BE2C (cell line): ENCODE results near the gene TMEM225B.

Source experiments
- DNase-seq: peaks from one replicate; pipeline ENCODE4 v3.0.0-alpha.2; 2020
- H3K27me3 ChIP-seq: fragments of 250-450 bp; sonication (Bioruptor Pico); 2 replicates; pipeline ENCODE4 v1.5.1; 2020; ENCODE audit warnings: mild to moderate bottlenecking
- H3K36me3 ChIP-seq: fragments of 250-450 bp; sonication (Bioruptor Pico); 2 replicates; pipeline ENCODE4 v1.5.1; 2020; ENCODE audit warnings: mild to moderate bottlenecking
- H3K4me1 ChIP-seq: fragments of 250-450 bp; sonication (Bioruptor Pico); 2 replicates; pipeline ENCODE4 v1.5.1; 2020
- H3K4me3 ChIP-seq: 2 replicates; pipeline ENCODE4 v1.5.1; 2011; ENCODE audit warnings: low read depth, low read length
- H3K9me3 ChIP-seq: fragments of 250-450 bp; sonication (Bioruptor Pico); 2 replicates; pipeline ENCODE4 v1.5.1; 2020
- TF ChIP-seq, protein P1 (sequence below): IDR thresholded peaks from 2 replicates; pipeline ENCODE4 v1.5.1; 2012; ENCODE audit warnings: mild to moderate bottlenecking, low read depth, low read length

TMEM225B gene

DNA sequence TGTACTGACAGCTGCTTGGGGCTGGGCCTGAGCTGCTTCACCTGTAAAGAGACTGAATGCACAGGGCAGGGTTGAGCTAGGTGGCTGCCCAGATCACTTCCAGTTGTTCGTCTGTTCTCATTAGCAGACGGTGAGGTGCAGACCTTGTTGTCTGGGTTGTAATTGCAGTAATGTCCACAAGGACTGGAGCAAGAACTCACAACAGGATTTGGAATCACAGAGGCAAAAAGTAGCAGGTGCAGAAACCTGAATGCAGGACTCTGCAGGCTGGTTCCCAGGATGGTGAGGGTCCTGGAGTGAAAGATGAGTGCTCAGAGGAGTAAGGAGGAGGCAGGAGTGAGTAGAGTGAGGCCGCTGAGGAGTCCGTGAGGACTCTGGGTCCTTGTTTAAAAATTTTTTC lies 27.9 kb downstream of the TMEM225B start:
- Histone ChIP-seq H3K27me3 (no peaks in the 10 kb centered on the region), H3K9me3 (no peaks in the 10 kb centered on the region), H3K36me3 (peaks cover 95% of the 10 kb centered on the region), H3K4me1 (no peaks in the 10 kb centered on the region), H3K4me3 (no peak overlapping the region)
- TF ChIP-seq, protein P1, sequence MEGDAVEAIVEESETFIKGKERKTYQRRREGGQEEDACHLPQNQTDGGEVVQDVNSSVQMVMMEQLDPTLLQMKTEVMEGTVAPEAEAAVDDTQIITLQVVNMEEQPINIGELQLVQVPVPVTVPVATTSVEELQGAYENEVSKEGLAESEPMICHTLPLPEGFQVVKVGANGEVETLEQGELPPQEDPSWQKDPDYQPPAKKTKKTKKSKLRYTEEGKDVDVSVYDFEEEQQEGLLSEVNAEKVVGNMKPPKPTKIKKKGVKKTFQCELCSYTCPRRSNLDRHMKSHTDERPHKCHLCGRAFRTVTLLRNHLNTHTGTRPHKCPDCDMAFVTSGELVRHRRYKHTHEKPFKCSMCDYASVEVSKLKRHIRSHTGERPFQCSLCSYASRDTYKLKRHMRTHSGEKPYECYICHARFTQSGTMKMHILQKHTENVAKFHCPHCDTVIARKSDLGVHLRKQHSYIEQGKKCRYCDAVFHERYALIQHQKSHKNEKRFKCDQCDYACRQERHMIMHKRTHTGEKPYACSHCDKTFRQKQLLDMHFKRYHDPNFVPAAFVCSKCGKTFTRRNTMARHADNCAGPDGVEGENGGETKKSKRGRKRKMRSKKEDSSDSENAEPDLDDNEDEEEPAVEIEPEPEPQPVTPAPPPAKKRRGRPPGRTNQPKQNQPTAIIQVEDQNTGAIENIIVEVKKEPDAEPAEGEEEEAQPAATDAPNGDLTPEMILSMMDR = no peak
- DNase-seq = no peak

DNA sequence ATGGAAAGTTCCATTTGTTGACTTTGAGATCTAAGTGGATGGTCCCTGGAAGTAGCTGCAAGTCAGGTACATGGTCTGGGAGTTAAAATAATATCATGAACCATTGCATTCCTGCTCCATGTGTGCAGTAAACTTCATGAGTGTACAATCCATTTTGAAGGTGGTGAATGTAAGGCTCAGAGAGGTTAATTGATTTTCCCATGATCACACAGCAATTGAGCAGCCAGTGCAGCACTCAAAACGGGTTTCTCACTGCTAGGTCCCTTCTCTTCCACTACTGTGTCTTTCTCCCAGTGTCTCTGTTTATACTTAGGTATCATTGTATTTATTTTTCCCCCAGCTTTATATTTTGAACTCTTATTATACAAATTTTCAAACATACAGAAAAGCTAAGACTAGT lies 28.6 kb downstream of the TMEM225B start:
- TF ChIP-seq, protein P1 = no peak
- H3K36me3 ChIP-seq = peaks cover 88% of the 10 kb centered on the region
- no peak for DNase-seq
- no peaks in the 10 kb centered on the region for H3K9me3 ChIP-seq
- H3K27me3 ChIP-seq = no peaks in the 10 kb centered on the region
- no peaks in the 10 kb centered on the region for H3K4me1 ChIP-seq
- no peak overlapping the region for H3K4me3 ChIP-seq

DNA sequence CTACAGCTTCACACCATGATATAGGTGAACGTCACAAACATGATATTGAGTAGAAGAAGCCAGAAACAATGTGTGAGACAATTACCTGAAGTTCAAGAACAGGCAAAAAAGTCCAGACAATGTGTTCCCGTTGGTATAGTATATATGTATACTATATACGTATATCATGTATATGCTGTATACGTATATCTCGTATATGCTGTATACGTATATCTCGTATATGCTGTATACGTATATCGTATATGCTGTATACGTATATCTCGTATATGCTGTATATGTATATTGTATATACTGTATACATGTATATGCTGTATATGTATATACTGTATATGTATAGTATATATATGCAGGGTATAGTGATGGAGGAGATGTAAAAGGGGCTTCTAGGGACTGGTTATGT lies 29.4 kb downstream of the TMEM225B start:
- Histone ChIP-seq H3K27me3 (no peaks in the 10 kb centered on the region), H3K9me3 (no peaks in the 10 kb centered on the region), H3K4me3 (no peak overlapping the region), H3K36me3 (peaks cover 83% of the 10 kb centered on the region), H3K4me1 (no peaks in the 10 kb centered on the region)
- TF ChIP-seq, protein P1 = no peak
- no peak for DNase-seq

DNA sequence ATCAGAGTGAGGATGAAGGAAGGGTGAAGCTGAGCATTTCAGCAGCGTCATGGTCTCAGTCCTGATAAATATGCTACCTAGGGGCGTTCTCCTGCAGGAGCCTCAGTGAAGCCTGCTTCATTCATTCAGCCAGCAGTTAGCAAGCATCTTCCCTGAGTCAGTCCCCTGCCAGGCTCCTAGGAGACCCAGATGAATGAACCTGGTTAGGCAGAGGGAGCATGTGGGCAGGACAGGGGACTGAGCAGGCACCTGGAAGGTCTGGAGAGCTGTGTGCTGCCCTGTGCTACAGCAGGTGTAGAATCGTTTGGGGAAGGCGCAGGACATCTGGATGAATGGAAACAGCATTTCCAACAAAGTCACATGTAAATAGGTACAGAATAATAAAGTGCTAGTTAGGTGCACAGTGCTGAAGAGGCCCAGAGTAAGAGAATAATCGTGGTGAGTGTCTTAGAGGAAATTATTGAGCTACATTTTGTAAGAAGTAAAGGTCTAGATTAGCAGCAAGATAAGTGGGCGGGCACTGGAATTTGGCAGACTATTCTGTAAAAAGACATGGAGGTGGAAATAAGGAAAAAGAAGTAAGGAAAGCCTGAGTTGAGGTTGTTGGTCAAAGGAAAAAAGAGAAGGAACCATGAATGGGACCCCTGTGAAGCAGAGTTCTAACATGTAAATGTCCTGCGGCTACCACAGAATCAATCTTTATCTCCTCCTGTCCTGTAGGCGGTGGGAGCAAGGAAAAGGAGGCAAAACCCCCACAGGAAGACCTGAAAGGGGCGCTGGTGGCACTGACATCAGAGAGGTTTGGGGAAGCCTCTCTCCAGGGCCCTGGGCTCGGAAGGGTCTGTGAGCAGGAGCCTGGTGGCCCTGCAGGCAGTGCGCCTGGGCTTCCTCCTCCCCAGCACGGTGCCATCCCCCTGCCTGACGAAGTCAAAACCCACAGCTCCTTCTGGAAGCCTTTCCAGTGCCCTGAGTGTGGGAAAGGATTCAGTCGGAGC lies 30.7 kb downstream of the TMEM225B start:
- no peak overlapping the region for H3K4me3 ChIP-seq
- peaks cover 71% of the 10 kb centered on the region for H3K36me3 ChIP-seq
- no peak for DNase-seq
- TF ChIP-seq, protein P1 = no peak
- H3K27me3 ChIP-seq = no peaks in the 10 kb centered on the region
- no peaks in the 10 kb centered on the region for H3K4me1 ChIP-seq
- no peaks in the 10 kb centered on the region for H3K9me3 ChIP-seq

DNA sequence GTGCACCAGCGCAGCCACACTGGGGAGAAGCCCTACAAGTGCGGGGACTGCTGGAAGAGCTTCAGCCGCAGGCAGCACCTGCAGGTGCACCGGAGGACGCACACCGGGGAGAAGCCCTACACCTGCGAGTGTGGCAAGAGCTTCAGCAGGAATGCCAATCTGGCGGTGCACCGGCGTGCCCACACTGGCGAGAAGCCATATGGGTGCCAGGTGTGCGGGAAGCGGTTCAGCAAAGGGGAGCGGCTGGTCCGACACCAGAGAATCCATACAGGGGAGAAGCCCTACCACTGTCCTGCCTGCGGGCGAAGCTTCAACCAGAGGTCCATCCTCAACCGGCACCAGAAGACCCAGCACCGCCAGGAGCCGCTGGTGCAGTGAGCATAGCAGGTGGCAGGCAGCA lies 31.6 kb downstream of the TMEM225B start:
- Histone ChIP-seq H3K36me3 (peaks cover 62% of the 10 kb centered on the region), H3K27me3 (no peaks in the 10 kb centered on the region), H3K4me3 (no peak overlapping the region), H3K4me1 (no peaks in the 10 kb centered on the region), H3K9me3 (no peaks in the 10 kb centered on the region)
- DNase-seq = no peak
- TF ChIP-seq, protein P1 = no peak
